Stimulated activated effector memory CD8-positive, alpha-beta T cell treated with anti-CD3 and anti-CD28 coated beads, Interleukin-12 subunit alpha, Interleukin-12 subunit beta, amount 100 ng/mL, for 72 hours (primary cell): ENCODE data around the gene GRIK3.

Source experiments
- ATAC-seq: fragments of 150-1000 bp; cut with Tn5 transposase; 2 replicates; pipeline ENCODE4 v1.10.0; 2021
- DNase-seq, 2 donors: peaks; one replicate each; pipeline ENCODE4 v3.0.0; 2021 to 2022; ENCODE audit warnings: low spot score in 2 of 2
- H3K27ac Mint-ChIP-seq: one replicate; pipeline ENCODE4 v1.8.0; 2022; ENCODE audit warnings: mild to moderate bottlenecking, mixed read lengths
- H3K36me3 Mint-ChIP-seq: one replicate; pipeline ENCODE4 v1.8.0; 2022; ENCODE audit warnings: mild to moderate bottlenecking, mixed read lengths
- H3K4me1 Mint-ChIP-seq: one replicate; pipeline ENCODE4 v1.8.0; 2022; ENCODE audit warnings: mixed read lengths
- H3K4me3 Mint-ChIP-seq: one replicate; pipeline ENCODE4 v1.8.0; 2022; ENCODE audit warnings: mild to moderate bottlenecking, mixed read lengths
- H3K9me3 Mint-ChIP-seq: one replicate; pipeline ENCODE4 v1.8.0; 2022; ENCODE audit warnings: mixed read lengths

The GRIK3 gene

DNA sequence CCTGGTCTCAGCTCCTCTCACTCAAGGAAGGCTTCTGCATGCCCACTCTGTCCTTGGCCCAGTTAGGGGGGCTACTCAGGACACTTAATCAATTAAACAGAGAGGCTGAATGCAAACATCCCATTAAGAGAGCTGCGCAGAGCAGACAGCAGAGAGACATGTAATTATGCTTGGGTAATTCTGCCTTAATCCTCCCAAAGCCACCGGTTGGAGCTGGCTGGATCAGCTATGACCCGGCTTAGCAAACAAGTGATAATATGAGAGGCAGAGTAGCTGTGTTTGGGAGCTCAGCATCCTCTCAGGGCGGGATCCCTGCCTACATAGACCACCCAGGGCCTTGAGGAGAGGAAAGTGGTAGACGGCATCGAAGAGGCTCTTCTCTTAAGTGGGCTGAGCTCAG, 183.2 kb downstream of the GRIK3 start:
- Mint-ChIP-seq H3K27ac (no peak overlapping the region), H3K36me3 (no peaks in the 10 kb centered on the region), H3K4me3 (no peak overlapping the region), H3K4me1 (no peaks in the 10 kb centered on the region), H3K9me3 (no peaks in the 10 kb centered on the region)
- ATAC-seq (no peak), DNase-seq (no peak)

DNA sequence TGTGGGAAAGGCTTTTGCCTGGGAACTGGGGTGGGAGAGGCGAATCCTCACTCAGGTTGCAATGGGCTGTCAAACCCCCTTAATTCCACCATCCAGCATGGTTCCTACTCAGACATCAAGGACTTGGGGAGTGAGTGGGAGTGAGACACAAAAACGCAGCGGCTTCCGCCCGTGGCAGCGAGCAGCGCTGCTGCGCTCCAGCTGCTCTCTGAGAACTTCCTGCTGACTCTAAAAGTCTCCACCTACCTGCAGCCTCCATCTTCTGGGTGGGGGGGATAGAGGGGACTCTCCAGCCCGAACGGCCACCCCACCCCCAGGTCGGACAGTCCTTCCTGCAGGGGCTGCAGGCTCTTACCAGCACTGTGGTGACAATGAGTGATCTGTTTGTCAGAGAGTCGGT, 184.4 kb downstream of the GRIK3 start:
- ATAC-seq (no peak), DNase-seq (no peak)
- no peaks in the 10 kb centered on the region for H3K9me3 Mint-ChIP-seq
- H3K36me3 Mint-ChIP-seq: no peaks in the 10 kb centered on the region
- H3K4me1 Mint-ChIP-seq: no peaks in the 10 kb centered on the region
- no peak overlapping the region for H3K27ac Mint-ChIP-seq
- H3K4me3 Mint-ChIP-seq: no peak overlapping the region

DNA sequence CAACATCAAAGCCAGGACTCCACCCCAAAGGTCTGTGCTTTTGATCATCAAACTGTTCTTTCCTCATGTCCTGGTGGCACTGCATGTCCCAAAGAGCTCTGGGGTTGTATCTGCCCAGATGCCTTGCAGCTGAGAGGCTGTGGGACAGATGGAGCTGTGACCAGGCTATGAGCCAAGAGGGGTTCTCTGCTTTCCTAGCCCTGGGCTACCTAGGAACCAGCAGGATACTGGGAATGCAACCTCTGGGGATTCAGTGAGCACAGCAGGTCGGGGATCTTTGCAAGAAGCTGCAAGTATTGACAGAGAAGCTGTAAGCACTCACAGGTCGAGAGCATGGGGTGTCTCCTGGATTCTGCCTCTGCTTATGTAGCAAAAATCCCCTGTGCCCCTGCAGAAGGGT, 186.6 kb downstream of the GRIK3 start:
- DNase-seq (no peak), ATAC-seq (no peak)
- Mint-ChIP-seq H3K27ac (no peak overlapping the region), H3K36me3 (no peaks in the 10 kb centered on the region), H3K4me1 (no peaks in the 10 kb centered on the region), H3K4me3 (no peak overlapping the region), H3K9me3 (no peaks in the 10 kb centered on the region)

DNA sequence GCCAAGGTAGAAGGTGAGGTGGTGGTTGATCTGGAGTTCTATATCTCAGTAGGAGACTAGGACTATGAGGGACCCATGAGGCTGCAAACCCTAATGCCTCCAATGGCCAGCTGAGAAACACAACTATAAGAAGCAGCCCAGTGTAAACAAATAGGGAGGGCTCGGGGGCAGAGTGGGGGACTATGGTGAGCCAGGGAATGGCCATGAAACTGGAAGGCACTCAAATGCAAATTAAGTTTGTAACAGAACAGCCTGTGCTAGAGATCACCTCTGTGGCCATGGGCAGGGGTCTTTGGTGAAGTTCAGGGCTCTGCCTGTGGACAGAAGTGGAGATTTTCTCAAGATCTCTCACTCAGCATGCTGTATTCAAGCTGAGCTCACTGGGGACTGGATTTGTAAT, 187.1 kb downstream of the GRIK3 start:
- H3K9me3 Mint-ChIP-seq: no peaks in the 10 kb centered on the region
- no peak for ATAC-seq

DNA sequence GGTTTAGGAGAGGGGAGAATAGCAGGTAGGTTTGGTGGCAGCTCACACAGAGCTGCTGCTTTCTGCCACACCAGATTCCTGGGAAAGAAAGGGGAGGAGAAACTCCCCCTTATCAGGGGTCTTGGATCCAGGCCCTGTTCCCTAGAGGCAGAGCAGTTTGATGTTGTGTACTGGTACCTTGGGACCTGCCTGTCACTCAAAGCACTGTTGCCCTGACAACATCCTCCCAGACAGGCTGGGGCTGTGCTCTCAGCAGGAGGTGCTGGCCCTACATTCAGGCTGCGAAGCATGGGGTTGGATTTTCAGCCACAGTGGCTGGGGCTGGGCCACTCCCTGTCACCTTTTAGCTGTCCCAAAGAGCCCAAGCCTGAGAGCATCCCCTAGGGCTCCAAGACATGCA, 188.0 kb downstream of the GRIK3 start:
- Mint-ChIP-seq H3K36me3 (no peaks in the 10 kb centered on the region), H3K27ac (no peak overlapping the region), H3K4me3 (no peak overlapping the region), H3K4me1 (no peaks in the 10 kb centered on the region), H3K9me3 (no peaks in the 10 kb centered on the region)
- DNase-seq (no peak), ATAC-seq (no peak)

More for the DNA sequence above, 187.1 kb downstream of the GRIK3 start:
- Mint-ChIP-seq H3K4me3 (no peak overlapping the region), H3K4me1 (no peaks in the 10 kb centered on the region), H3K36me3 (no peaks in the 10 kb centered on the region), H3K27ac (no peak overlapping the region)
- DNase-seq: no peak

DNA sequence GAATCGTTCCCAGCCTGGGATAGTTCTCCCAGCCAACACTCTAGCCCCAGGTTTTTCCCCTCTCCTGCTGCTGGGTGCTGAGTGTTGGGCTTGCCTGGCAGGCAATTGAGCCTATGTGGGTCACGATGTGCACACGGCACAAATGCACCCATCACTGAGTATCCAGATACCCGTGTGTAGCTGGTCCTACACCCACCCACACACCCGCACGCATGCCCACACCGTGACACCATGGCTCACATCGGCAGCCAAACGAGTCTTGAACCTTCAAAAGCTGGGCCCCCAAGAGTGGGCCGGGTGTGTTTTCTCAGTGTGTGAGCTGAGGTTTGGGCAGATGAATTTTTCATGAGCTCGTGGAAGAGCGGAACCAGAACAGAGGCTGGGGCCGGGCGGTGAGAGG, 188.5 kb downstream of the GRIK3 start:
- no peak overlapping the region for H3K4me3 Mint-ChIP-seq
- no peak overlapping the region for H3K27ac Mint-ChIP-seq
- DNase-seq (no peak), ATAC-seq (no peak)
- no peaks in the 10 kb centered on the region for H3K36me3 Mint-ChIP-seq
- H3K4me1 Mint-ChIP-seq: no peaks in the 10 kb centered on the region
- no peaks in the 10 kb centered on the region for H3K9me3 Mint-ChIP-seq

DNA sequence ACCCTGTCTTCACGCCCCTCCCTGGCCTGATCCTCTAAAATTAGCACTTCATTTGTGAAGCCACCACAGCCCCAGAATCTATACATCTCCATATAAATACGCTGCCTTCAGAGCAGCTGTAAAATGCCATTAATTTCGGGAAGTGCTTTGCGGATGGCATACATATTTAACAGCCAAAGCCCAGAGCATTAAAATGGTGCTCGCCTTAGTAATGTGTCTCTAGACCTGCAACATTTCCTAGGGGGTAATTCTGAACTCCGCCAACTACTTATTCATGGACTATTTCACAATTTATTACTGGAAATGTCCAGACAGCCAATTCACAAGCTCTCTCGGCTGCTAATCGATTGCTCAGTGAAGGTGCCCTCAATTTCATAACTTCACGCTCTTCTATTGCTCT, 189.4 kb downstream of the GRIK3 start:
- DNase-seq (no peak), ATAC-seq (no peak)
- Mint-ChIP-seq H3K36me3 (no peaks in the 10 kb centered on the region), H3K27ac (no peak overlapping the region), H3K4me1 (no peaks in the 10 kb centered on the region), H3K9me3 (no peaks in the 10 kb centered on the region), H3K4me3 (no peak overlapping the region)

DNA sequence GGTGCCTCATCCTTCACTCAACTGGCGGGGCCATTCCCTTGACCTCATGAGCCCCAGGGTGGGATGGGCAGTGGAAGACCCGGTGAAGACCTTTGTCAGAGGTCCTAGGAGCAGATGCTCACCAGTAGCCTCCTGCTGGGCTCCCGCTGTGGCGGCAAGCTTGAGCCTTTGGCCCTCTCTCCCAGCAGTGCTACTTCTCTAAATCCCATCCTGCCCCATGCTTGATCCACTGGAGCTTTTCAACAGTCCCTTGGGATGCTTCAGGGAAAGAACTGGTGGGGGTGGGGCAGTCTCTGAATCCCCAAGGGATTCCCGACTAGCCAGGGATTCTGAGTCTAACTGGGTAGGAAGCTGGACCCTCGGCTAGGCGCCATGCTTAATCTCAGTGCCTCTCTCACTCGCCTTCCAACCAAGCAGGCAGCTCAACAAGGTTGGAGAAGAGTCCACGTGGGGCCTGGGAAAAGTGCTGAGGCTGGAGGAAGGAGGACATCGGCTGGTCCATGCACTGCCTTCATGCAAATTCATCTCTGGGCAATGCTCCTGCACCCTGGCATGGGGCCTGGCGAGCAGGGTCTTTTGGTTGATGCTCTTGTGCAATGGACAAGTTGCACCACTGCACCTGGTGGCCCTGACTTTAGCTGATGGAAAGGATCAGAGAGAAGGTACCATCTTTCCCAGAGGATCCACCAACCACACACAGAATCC, 190.3 kb downstream of the GRIK3 start:
- DNase-seq (no peak), ATAC-seq (no peak)
- H3K36me3 Mint-ChIP-seq: no peaks in the 10 kb centered on the region
- no peak overlapping the region for H3K4me3 Mint-ChIP-seq
- H3K4me1 Mint-ChIP-seq: no peaks in the 10 kb centered on the region
- no peak overlapping the region for H3K27ac Mint-ChIP-seq
- no peaks in the 10 kb centered on the region for H3K9me3 Mint-ChIP-seq

DNA sequence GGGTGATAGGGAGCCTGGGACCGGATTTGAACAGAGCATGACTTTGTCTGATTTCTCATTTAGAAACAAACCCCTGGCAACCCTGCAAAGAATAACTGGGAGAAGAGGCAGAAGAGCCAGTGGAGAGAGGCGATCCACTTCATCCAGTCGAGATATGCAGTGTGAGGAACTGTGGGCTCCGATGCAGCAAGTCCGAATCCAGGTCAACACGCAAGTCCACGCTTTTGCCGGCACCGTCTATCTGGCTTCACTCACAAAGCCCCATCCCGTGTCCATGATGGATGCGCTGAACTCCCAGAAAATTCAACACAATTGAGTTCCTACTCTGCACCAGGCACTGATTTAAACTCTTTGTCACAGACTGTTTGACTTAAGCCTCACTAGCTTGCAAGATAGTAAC, 191.3 kb downstream of the GRIK3 start:
- Mint-ChIP-seq H3K36me3 (no peaks in the 10 kb centered on the region), H3K27ac (no peak overlapping the region), H3K4me3 (no peak overlapping the region), H3K4me1 (no peaks in the 10 kb centered on the region), H3K9me3 (no peaks in the 10 kb centered on the region)
- no peak for DNase-seq
- ATAC-seq: no peak

DNA sequence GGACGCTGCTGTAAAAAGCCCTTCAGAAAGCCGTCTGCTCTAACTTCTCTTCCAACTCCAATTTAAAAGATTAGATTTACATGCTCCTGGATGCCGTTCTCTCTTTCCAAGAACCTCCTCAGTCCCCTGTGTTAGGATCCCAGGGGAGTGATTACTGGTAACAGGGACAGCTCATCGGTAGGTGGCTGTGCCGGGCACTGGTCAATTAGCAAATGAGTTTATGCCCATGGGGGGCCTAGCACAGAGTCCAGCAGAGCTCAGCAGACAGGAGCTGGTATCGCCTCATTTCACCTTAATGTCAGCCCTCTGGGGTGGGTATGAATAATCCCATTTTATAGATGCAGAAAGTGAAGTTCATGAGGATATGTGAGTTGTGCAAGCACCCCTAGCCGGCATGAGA, 191.9 kb downstream of the GRIK3 start:
- H3K4me1 Mint-ChIP-seq: no peaks in the 10 kb centered on the region
- DNase-seq (no peak), ATAC-seq (no peak)
- no peaks in the 10 kb centered on the region for H3K36me3 Mint-ChIP-seq
- H3K4me3 Mint-ChIP-seq: no peak overlapping the region
- no peaks in the 10 kb centered on the region for H3K9me3 Mint-ChIP-seq
- H3K27ac Mint-ChIP-seq: no peak overlapping the region

DNA sequence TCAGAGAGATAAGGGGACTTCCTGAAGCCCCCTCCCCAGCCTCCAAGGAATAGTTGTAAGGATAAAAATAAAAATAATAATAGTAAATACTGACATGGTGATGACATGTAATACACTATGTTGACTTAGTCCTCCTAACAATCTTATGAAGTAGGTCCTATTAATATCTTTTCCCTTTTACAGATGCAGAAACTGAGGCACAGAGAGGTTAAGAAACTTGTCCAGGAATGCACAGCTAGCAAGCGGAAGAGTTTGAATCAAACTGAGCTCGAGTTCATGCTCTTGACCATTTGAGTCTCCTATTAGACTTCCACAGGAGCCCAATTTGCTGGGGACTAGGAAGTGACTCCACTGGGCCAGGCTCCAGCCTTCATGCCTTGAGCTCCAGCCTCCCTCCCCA, 194.8 kb downstream of the GRIK3 start:
- Mint-ChIP-seq H3K27ac (no peak overlapping the region), H3K36me3 (no peaks in the 10 kb centered on the region), H3K4me1 (no peaks in the 10 kb centered on the region), H3K4me3 (no peak overlapping the region), H3K9me3 (no peaks in the 10 kb centered on the region)
- ATAC-seq (no peak), DNase-seq (no peak)

DNA sequence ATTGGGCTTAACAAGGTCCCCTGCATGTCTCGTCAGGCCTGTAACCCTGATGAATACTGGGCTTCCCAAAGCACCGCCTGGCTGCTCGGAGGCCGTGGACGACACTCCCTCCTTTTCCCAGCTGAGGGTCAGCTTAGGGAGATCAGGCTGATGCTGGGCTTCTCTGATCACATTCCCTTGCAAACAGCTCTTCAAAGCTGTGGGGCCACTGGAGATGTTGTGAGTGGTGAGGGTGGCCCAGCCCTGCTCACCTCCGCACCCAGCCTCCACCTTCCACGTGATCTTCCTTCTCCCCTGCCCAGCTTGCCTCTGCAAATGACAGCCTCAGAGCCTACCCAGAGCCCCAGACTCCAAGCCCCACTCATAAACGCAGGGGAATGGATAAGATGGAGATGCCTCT, 195.4 kb downstream of the GRIK3 start:
- DNase-seq: no peak
- H3K4me1 Mint-ChIP-seq: no peaks in the 10 kb centered on the region
- no peak for ATAC-seq

DNA sequence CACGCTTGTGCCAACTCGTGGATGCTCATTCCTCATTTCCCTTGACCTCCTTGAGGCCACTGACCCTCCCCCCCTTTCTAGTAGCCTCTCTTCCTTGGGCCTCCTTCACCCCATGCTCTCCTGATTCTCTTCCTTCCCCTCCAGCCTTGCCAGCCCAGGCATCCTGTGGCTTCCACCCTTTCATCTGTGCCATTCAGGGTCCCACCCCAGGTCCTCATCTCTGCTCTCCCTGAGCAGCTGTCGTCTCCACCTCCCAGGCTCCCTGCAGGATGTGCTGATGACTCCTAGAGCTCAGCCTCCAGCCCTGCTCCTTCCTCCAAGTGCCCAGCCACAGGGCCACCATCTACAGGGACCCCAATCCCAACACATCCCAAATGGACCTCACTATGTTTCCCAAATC, 197.4 kb downstream of the GRIK3 start:
- Mint-ChIP-seq H3K27ac (no peak overlapping the region), H3K4me1 (no peaks in the 10 kb centered on the region), H3K4me3 (no peak overlapping the region), H3K36me3 (no peaks in the 10 kb centered on the region), H3K9me3 (no peaks in the 10 kb centered on the region)
- no peak for DNase-seq
- ATAC-seq: no peak

More for the DNA sequence above, 195.4 kb downstream of the GRIK3 start:
- Mint-ChIP-seq H3K27ac (no peak overlapping the region), H3K4me3 (no peak overlapping the region), H3K9me3 (no peaks in the 10 kb centered on the region), H3K36me3 (no peaks in the 10 kb centered on the region)

DNA sequence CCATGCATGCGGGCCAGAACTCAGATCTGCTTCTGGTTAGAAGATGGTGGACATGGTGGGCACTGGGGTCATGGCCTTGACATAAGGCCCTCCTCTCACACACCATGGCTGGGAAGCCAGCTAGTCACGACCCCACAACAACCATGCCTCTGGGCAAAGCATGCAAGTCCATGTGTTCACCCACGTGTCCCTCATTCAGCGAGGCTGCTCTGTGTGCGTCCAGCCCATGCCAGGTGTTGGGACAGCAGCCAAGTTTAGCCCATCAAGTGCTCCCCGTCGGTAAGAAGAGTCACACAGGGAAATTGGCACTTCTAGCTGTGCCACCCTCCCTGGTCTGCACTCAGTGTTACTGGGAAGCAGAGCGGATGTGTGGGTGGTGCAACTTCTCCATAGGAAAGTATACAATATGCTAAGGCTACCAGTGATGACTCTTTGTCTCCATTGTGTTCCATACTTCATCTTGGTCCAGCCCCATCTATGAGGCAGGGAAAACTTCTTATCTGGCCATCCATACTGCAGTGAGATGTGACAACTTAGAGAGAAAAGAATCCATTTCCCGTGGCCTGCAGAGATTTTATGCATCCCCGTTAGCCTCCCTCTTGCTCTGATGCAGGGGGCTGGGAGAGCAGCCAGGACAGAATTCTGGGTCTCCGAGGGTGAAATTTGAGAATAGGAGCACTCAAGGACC, 198.0 kb downstream of the GRIK3 start:
- Mint-ChIP-seq H3K27ac (no peak overlapping the region), H3K36me3 (no peaks in the 10 kb centered on the region), H3K9me3 (no peaks in the 10 kb centered on the region), H3K4me1 (no peaks in the 10 kb centered on the region), H3K4me3 (no peak overlapping the region)
- ATAC-seq (no peak), DNase-seq (no peak)

DNA sequence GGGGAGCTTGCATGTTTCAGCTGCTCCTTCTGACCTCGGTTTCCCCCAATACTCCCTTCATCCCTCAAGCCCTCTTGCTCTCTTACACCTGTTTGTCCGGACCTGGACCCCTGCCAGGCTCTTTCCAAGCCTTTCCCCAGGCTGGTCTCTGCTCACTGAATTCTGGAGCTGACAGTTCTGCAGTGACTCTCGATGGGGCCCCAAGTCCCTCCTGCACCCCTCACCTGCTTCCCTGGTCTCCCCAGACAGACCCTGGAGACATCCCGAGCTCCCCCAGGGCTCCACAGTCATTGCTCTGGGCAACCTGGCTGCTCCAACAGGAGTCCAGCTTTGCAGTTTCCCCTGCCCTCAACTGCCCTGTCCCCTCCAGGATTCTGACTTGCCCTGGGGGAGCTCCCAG, 198.6 kb downstream of the GRIK3 start:
- no peak for DNase-seq
- no peak overlapping the region for H3K27ac Mint-ChIP-seq
- no peaks in the 10 kb centered on the region for H3K4me1 Mint-ChIP-seq
- H3K4me3 Mint-ChIP-seq: no peak overlapping the region
- ATAC-seq: no peak
- H3K9me3 Mint-ChIP-seq: no peaks in the 10 kb centered on the region
- H3K36me3 Mint-ChIP-seq: no peaks in the 10 kb centered on the region

DNA sequence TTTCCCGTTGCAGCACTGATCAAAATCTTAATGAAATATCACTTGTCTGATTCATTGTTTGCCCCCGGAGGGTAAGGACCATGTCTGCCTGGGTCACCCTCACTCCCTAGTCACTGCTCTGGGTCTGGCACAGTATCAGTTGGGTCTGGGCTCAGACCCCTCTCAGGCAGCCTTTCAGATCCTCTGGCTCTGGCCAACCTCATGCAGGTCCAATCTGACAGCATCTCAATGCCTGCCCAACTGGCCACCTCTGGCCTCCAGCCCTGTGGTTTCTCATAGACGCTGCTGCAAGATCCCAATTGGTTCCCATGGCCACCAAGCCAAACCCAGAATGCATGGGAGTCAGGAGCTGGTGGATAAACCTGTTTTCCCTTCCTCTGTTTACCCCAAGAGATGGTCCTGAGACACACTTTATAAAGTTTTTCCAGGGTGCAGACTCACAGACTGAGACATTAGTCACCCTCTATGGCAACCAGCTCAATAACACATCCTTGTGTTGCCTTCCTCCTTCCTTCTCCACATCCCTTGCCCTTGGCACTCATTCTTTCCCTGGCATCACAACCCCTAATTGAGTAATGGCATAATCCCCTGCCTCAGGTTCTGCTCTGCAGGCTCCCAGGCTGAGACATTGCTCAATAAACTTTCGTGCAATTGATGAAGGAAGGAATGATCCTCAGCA, 199.2 kb downstream of the GRIK3 start:
- DNase-seq (no peak), ATAC-seq (no peak)
- H3K27ac Mint-ChIP-seq: no peak overlapping the region
- no peaks in the 10 kb centered on the region for H3K36me3 Mint-ChIP-seq
- H3K4me3 Mint-ChIP-seq: no peak overlapping the region
- H3K9me3 Mint-ChIP-seq: no peaks in the 10 kb centered on the region
- no peaks in the 10 kb centered on the region for H3K4me1 Mint-ChIP-seq
